Spleen (tissue), 7 donors: ENCODE measurements around the gene RABGGTB.

ENCODE experiments used
- CTCF ChIP-seq, 11 experiments: fragments of 200-600 bp in 7 of 11; fragments of 450-650 bp in 4 of 11; sonication (generic) in 4 of 11; IDR thresholded peaks in 8 of 11; conservative IDR thresholded peaks in 3 of 11; 1 replicate in 7 of 11; 2 replicates in 4 of 11; pipeline versions ENCODE4 v1.4.0 to v1.8.0; 2016 to 2021; ENCODE audit warnings: antibody characterized with exemption in 11 of 11, inconsistent platforms in 4 of 11, mild to moderate bottlenecking in 1 of 11
- POLR2A ChIP-seq, 3 donors: fragments of 450-650 bp; IDR thresholded peaks; one replicate each; pipeline ENCODE4 v1.5.1; 2017; ENCODE audit warnings: antibody characterized with exemption in 3 of 3, mild to moderate bottlenecking in 1 of 3
- POLR2AphosphoS5 ChIP-seq, 3 donors: sonication (generic); formaldehyde crosslinking; IDR thresholded peaks; one replicate each; pipeline ENCODE4 v1.5.1; 2017; ENCODE audit warnings: antibody characterized with exemption in 3 of 3
- donor health status: DM: no; HTN: no; CAD: no; lungs with moderate emphysema.
- donor health status: DM: no; HTN: no; CAD: no.
- donor health status: DM: no; HTN: no; CAD: no.

GRCh38 chr1:75811211-75811981 lies 25.3 kb downstream of the RABGGTB start:
- TF ChIP-seq CTCF (IDR thresholded peaks at IDR 0.05 in 8 of 11, conservative IDR thresholded peaks at IDR 0.05 in 3 of 11) (no peak), POLR2AphosphoS5 (IDR thresholded peaks at IDR 0.05) (no peak), POLR2A (IDR thresholded peaks at IDR 0.05) (no peak)
